HepG2 (cell line): ENCODE data around the gene CLCN2. TPM values are rescaled to one million over a fixed set of nuclear protein-coding genes. Genes with fewer than 3 reads are reported as not detected.
A peak's percentile ranks its signal among the peaks of the same experiment; 100 is the strongest.

ENCODE experiments used
- ATAC-seq: fragments of 200-7000 bp; cut with Tn5 transposase; 3 replicates; pipeline ENCODE4 v1.9.1; 2020; ENCODE audit warnings: mild to moderate bottlenecking, moderate library complexity
- BruUV-seq: library from RNA; stranded (reverse); fragments of 400-500 nt; replicated peaks from 2 replicates; lab custom pipeline; 2021; lab: Mats Ljungman, UMichigan
- CTCF ChIA-PET: fragments of 300-600 bp; formaldehyde crosslinking; extraction: SDS; loops from one replicate; lab custom pipeline; 2021; ENCODE audit warnings: low total read pairs, inconsistent platforms, low intra/inter-chr PET ratio; lab: Yijun Ruan, JAX
- POLR2A ChIA-PET: fragments of 350-600 bp; sonication (Branson Sonifier 250); formaldehyde crosslinking; loops from one replicate; lab custom pipeline; 2020; ENCODE audit warnings: antibody characterized with exemption, inconsistent platforms; lab: Yijun Ruan, JAX
- DNase-seq: peaks from one replicate; pipeline ENCODE4 v3.0.0-alpha.2; 2015; ENCODE audit warnings: low spot score
- FAIRE-seq: peaks from 3 replicates; lab custom pipeline; 2011; peaks lifted over from hg19 to GRCh38; lab: Jason Lieb, UNC
- H2AFZ ChIP-seq: one replicate; pipeline ENCODE4 v1.6.1; 2011; ENCODE audit warnings: low read length, inconsistent platforms
- H3K27ac ChIP-seq: fragments of 300-600 bp; 3 replicates; pipeline ENCODE4 v1.8.0; 2011; ENCODE audit warnings: mixed run types, mild to moderate bottlenecking, mixed read lengths, low read length, inconsistent platforms; ENCODE audit not compliant: insufficient read depth; ENCODE audit errors: extremely low read length
- H3K27me3 ChIP-seq, 2 experiments: fragments of 200-600 bp in 1 of 2; 2 replicates in 1 of 2; 3 replicates in 1 of 2; pipeline versions ENCODE4 v1.6.0 to v1.8.0; 2011; ENCODE audit warnings: low read length in 2 of 2, mild to moderate bottlenecking in 2 of 2, moderate library complexity in 2 of 2, inconsistent platforms in 1 of 2; ENCODE audit not compliant: insufficient read depth in 2 of 2, control insufficient read depth in 1 of 2
- H3K36me3 ChIP-seq, 2 experiments: fragments of 200-600 bp in 1 of 2; replicated peaks in 1 of 2; 2 replicates in 1 of 2; 3 replicates in 1 of 2; pipeline versions ENCODE4 v1.5.1 to v1.8.0; 2011; ENCODE audit warnings: low read length in 2 of 2, inconsistent platforms in 1 of 2; ENCODE audit not compliant: insufficient read depth in 2 of 2, control insufficient read depth in 1 of 2
- H3K4me1 ChIP-seq: 2 replicates; pipeline ENCODE4 v1.5.1; 2012; ENCODE audit warnings: low read length, inconsistent platforms; ENCODE audit not compliant: insufficient read depth
- H3K4me2 ChIP-seq: 2 replicates; pipeline ENCODE4 v1.6.0; 2011; ENCODE audit warnings: low read depth, low read length, inconsistent platforms
- H3K4me3 ChIP-seq, 3 experiments: fragments of 200-600 bp in 1 of 3; sonication (generic), shearing (Covaris generic) in 1 of 3; replicated peaks in 1 of 3; 2 replicates each; pipeline ENCODE4 v1.5.1; 2011 to 2016; ENCODE audit warnings: low read length in 3 of 3, inconsistent platforms in 2 of 3, low read depth in 2 of 3, mild to moderate bottlenecking in 2 of 3, control low read depth in 1 of 3, mixed read lengths in 1 of 3; ENCODE audit not compliant: insufficient read depth in 1 of 3
- H3K79me2 ChIP-seq: one replicate; pipeline ENCODE4 v1.6.1; 2011; ENCODE audit warnings: low read length, inconsistent platforms; ENCODE audit not compliant: insufficient read depth
- H3K9ac ChIP-seq: 2 replicates; pipeline ENCODE4 v1.6.0; 2011; ENCODE audit warnings: mild to moderate bottlenecking, low read depth, low read length, inconsistent platforms; ENCODE audit not compliant: insufficient read depth
- H3K9me3 ChIP-seq: 2 replicates; pipeline ENCODE4 v1.5.1; 2012; ENCODE audit warnings: mild to moderate bottlenecking, low read length
- H4K20me1 ChIP-seq: 2 replicates; pipeline ENCODE4 v1.6.0; 2011; ENCODE audit warnings: inconsistent platforms, mild to moderate bottlenecking, low read length, moderate library complexity; ENCODE audit not compliant: insufficient read depth
- CREB3 ChIP-seq: sonication (generic); formaldehyde crosslinking; IDR thresholded peaks from 2 replicates; pipeline ENCODE4 v1.5.0; 2020; ENCODE audit warnings: missing genetic modification reagents
- EED ChIP-seq: sonication (generic); formaldehyde crosslinking; IDR thresholded peaks from 2 replicates; pipeline ENCODE4 v1.5.0; 2020; ENCODE audit warnings: mild to moderate bottlenecking, missing genetic modification reagents
- FOXP4 ChIP-seq: sonication (generic); formaldehyde crosslinking; IDR thresholded peaks from 2 replicates; pipeline ENCODE4 v1.4.0; 2020; ENCODE audit warnings: missing genetic modification reagents
- HCFC1 ChIP-seq: fragments of 150-350 bp; IDR thresholded peaks from 2 replicates; pipeline ENCODE4 v1.6.1; 2014; ENCODE audit warnings: low read depth, low read length
- JARID2 ChIP-seq: sonication (generic); formaldehyde crosslinking; IDR thresholded peaks from 2 replicates; pipeline ENCODE4 v1.8.1; 2023; ENCODE audit warnings: missing genetic modification reagents, inconsistent platforms; ENCODE audit not compliant: insufficient replicate concordance
- POGZ ChIP-seq: sonication (generic); formaldehyde crosslinking; IDR thresholded peaks from 2 replicates; pipeline ENCODE4 v1.4.0; 2020; ENCODE audit warnings: mild to moderate bottlenecking, missing genetic modification reagents
- POLR2AphosphoS5 ChIP-seq: IDR thresholded peaks from 2 replicates; pipeline ENCODE4 v1.6.1; 2012; ENCODE audit warnings: low read depth, low read length
- POLR2G ChIP-seq: fragments of 200-400 bp; formaldehyde crosslinking; IDR thresholded peaks from 2 replicates; pipeline ENCODE4 v1.6.1; 2018; ENCODE audit warnings: mild to moderate bottlenecking, low read depth, low read length, moderate library complexity
- SNAPC2 ChIP-seq: sonication (generic); formaldehyde crosslinking; IDR thresholded peaks from 2 replicates; pipeline ENCODE4 v1.8.1; 2022; ENCODE audit warnings: mild to moderate bottlenecking, missing genetic modification reagents
- SP1 ChIP-seq, 2 experiments: fragments of 450-650 bp in 1 of 2; sonication (generic) in 1 of 2; formaldehyde crosslinking in 1 of 2; IDR thresholded peaks; 2 replicates each; pipeline versions ENCODE4 v1.4.0 to v1.6.1; 2016 to 2020; ENCODE audit warnings: missing genetic modification reagents in 1 of 2
- STAT5B ChIP-seq: sonication (generic); formaldehyde crosslinking; IDR thresholded peaks from 2 replicates; pipeline ENCODE4 v1.4.0; 2020; ENCODE audit warnings: missing genetic modification reagents
- TCF12 ChIP-seq, 2 experiments: fragments of 450-650 bp in 1 of 2; sonication (generic) in 1 of 2; formaldehyde crosslinking in 1 of 2; IDR thresholded peaks; 2 replicates each; pipeline versions ENCODE4 v1.6.1 to v1.8.0; 2017 to 2022; ENCODE audit warnings: antibody characterized with exemption in 1 of 2, mild to moderate bottlenecking in 1 of 2, missing genetic modification reagents in 1 of 2, moderate library complexity in 1 of 2
- YY1 ChIP-seq: IDR thresholded peaks from 2 replicates; pipeline ENCODE4 v1.6.1; 2011; ENCODE audit warnings: low read length, low read depth, moderate library complexity, mild to moderate bottlenecking; ENCODE audit not compliant: insufficient read depth, insufficient replicate concordance
- ZNF878 ChIP-seq: sonication (generic); formaldehyde crosslinking; IDR thresholded peaks from 2 replicates; pipeline ENCODE4 v1.8.1; 2023; ENCODE audit warnings: mild to moderate bottlenecking, missing genetic modification reagents, moderate library complexity
- WGBS: methylation state at CpG from one replicate; pipeline ENCODE4 v1.1.6; 2017; ENCODE audit warnings: low lambda C conversion rate; 5-methylcytosine and 5-hydroxymethylcytosine counted together
- in situ Hi-C: cut with HindIII; loops from 2 replicates; pipeline ENCODE4 v1.10.0; 2017; ENCODE audit warnings: low pct_unique_long_range_greater_than_20kb; ENCODE audit not compliant: extremely low pct_ligation_motif_present
- intact Hi-C: fragments of 100-400 bp; cut with micrococcal nuclease; formaldehyde crosslinking; loops from one replicate; pipeline ENCODE4 v1.10.0; 2022; ENCODE audit not compliant: unreplicated experiment
- polyA plus RNA-seq, 8 experiments: library from polyadenylated mRNA; depleted of rRNA in 3 of 8; stranded (reverse) in 7 of 8; unstranded in 1 of 8; fragments of >200 nt; fragmentation: Illumina TruSeq in 4 of 8; extraction: Trizol in 4 of 8; gene quantifications; 2 replicates each; pipeline versions ENCODE4 v1.2.1 to v1.2.3, GENCODE V29; 2011 to 2016; ENCODE audit warnings: low read depth in 4 of 8, missing spikeins in 1 of 8, mixed read lengths in 1 of 8; ENCODE audit not compliant: insufficient read depth in 1 of 8
- total RNA-seq, 5 experiments: library from RNA; depleted of rRNA; stranded (reverse); fragments of >200 nt; fragmentation: Illumina TruSeq; extraction: Trizol; gene quantifications; 2 replicates each; pipeline ENCODE4 v1.2.3, GENCODE V29; 2016; ENCODE audit warnings: low read depth in 1 of 5

The CLCN2 gene
- total and polyA plus RNA-seq, 2 of the 13 experiments (the other 11 are each of a cell fraction or from before 2014, with no cell fraction given): 11.4 to 13.5 TPM

- no peak for FAIRE-seq
- no peak for ATAC-seq
- Histone ChIP-seq H4K20me1 (peaks cover 19% of the 10 kb centered on the region; the same call in 1 of the 2 replicates), H3K4me1 (peaks cover 13% of the 10 kb centered on the region), H3K27me3 (no peaks in the 10 kb centered on the region; a peak in 1 of 5 replicates), H3K4me2 (no peak overlapping the region), H3K79me2 (peaks cover 14% of the 10 kb centered on the region), H3K4me3 (no peak overlapping the region), H3K9ac (no peak overlapping the region), H3K27ac (no peak overlapping the region), H2AFZ (no peak overlapping the region), H3K36me3 (peaks cover 34 to 66% of the 10 kb centered on the region in 2 experiments), H3K9me3 (no peaks in the 10 kb centered on the region)
- BruUV-seq: no TSS peak
- over 99% methylated on average over 10 of the region's 10 CpGs for WGBS
- ChIA-PET POLR2A (no interaction called here), CTCF (no interaction called here)
- intact Hi-C loops: no loop called here
- TF ChIP-seq POLR2AphosphoS5: peak; percentile 47; the same call in 1 of the 2 replicates
- TF ChIP-seq POLR2G: peak; percentile 41; the same call in 1 of the 2 replicates
- no peak for TF ChIP-seq SNAPC2 (CRISPR knock-in tag)
- TF ChIP-seq POGZ (CRISPR knock-in tag): no peak
- DNase-seq: no peak
- in situ Hi-C loops: no loop called here
Measured at GRCh38 chr3:184332370-184333090, 28.9 kb downstream of the CLCN2 start.

GRCh38 chr3:184328516-184328915, 32.9 kb downstream of the CLCN2 start:
- WGBS: 56% methylated on average over 3 of the region's 3 CpGs
- POLR2A ChIA-PET: no interaction called here
- TF ChIP-seq SP1 (IDR thresholded peaks at IDR 0.05) (no peak), SP1 (CRISPR knock-in tag; IDR thresholded peaks at IDR 0.05) (no peak), TCF12 (IDR thresholded peaks at IDR 0.05) (no peak), TCF12 (CRISPR knock-in tag; IDR thresholded peaks at IDR 0.05) (no peak), CREB3 (CRISPR knock-in tag) (no peak), ZNF878 (CRISPR knock-in tag) (no peak), STAT5B (CRISPR knock-in tag) (no peak), POGZ (CRISPR knock-in tag) (no peak), JARID2 (CRISPR knock-in tag) (no peak), FOXP4 (no peak), HCFC1 (no peak), EED (no peak), YY1 (no peak)

More at GRCh38 chr3:184328516-184328915, 32.9 kb downstream of the CLCN2 start:
- Histone ChIP-seq H4K20me1 (peaks cover 5% of the 10 kb centered on the region; the same call in 1 of the 2 replicates), H3K27me3 (no peaks in the 10 kb centered on the region), H3K36me3 (peaks cover 53 to 92% of the 10 kb centered on the region in 2 experiments), H3K4me2 (no peak overlapping the region), H3K9ac (no peak overlapping the region), H3K4me1 (no peaks in the 10 kb centered on the region), H2AFZ (no peak overlapping the region), H3K9me3 (no peaks in the 10 kb centered on the region), H3K79me2 (peaks cover 5% of the 10 kb centered on the region), H3K4me3 (no peak overlapping the region), H3K27ac (no peak overlapping the region)
- BruUV-seq: no TSS peak
- ATAC-seq (no peak), FAIRE-seq (no peak), DNase-seq (no peak)
- CTCF ChIA-PET: no interaction called here
- in situ Hi-C loops (no loop called here), intact Hi-C loops (no loop called here)
